ENCODE data around the gene MCF2L2.

MCF2L2 gene

GRCh38 chr3:183329543-183329942 is 98.9 kb downstream of the MCF2L2 start:
- no peak for DNase-seq (ENCODE audit: low read depth in 4 of 4, low spot score in 1 of 4)

DNA sequence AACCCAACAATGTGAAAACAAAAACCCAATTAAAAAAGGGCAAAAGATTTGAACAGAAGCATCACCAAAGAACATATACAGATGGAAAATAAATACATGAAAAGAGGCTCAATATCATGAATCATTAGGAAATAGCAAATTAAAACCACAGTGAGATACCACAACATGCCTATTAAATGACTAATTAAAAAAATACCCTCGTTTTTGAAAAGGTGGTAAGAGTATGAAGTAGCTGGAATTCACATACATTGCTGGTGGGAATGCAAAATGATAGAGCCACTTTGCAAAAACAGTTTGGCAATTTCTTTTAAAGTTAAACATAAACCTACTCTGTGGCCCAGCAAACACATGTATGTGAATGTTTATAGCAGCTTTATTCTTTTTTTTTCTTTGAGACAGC is 99.6 kb downstream of the MCF2L2 start:
- no peak for DNase-seq (ENCODE audit: low read depth in 4 of 4, low spot score in 1 of 4)

DNA sequence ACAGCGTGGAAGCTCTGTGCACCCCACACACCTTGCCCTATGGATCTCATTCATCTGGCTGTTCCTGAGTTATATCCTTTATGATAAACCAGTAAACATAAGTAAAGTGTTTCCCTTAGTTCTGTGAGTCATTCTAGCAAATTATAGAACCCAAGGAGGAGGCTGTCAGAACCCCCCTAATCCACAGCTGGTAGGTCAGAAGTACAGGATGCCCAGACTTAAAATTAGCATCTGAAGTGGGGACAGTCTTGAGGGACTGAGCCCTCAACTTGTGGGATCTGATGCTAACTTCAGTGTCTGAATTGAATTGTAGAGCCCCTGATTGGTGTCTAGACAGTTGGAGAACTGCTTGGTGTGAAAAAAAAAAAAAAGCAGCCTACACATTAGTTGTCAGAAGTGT is 100.3 kb downstream of the MCF2L2 start:
- DNase-seq (ENCODE audit: low read depth in 4 of 4, low spot score in 1 of 4): no peak

DNA sequence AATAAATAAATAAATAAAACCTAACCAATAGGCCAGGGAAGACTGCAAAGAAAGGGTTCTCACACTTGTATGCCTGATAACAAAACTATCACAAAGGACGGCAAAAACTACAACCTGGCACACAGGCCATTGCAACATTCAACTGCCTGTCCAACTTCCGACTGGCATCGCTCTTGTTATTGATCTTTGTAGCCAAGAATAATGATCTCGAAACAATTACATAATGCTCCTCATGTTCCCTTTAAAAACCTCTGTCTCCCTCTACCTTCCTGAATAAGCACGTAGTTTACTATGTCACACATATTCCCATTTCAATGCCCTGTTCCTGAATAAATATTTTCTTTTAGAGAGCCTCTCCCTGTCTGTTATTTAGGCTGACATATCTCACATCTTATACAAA is 101.1 kb downstream of the MCF2L2 start:
- no peak for DNase-seq (ENCODE audit: low read depth in 4 of 4, low spot score in 1 of 4)

GRCh38 chr3:183324083-183324482 is 104.3 kb downstream of the MCF2L2 start:
- DNase-seq (ENCODE audit: low read depth in 4 of 4, low spot score in 1 of 4): no peak

- no peak for DNase-seq (ENCODE audit: low read depth in 4 of 4, low spot score in 1 of 4)
These were observed 109.0 kb downstream of the MCF2L2 start for GRCh38 chr3:183319371-183319770.

DNA sequence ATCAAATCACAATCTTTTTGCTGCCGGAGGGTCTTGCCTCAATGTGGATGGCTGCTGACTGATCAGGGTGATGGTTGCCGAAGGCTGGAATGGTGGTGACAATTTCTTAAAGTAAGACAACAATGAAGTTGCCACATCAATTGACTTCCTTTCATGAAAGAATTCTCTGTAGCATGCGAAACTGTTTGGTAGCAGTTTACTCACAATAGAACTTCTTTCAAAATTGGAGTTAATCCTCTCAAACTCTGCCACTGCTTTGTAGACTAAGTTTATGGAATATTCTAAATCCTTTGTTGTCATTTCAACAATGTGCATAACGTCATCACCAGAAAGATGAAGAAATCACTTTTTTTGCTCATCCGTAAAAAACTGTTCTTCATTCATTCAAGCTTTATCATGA is 109.5 kb downstream of the MCF2L2 start:
- DNase-seq (ENCODE audit: low read depth in 4 of 4, low spot score in 1 of 4): no peak

DNA sequence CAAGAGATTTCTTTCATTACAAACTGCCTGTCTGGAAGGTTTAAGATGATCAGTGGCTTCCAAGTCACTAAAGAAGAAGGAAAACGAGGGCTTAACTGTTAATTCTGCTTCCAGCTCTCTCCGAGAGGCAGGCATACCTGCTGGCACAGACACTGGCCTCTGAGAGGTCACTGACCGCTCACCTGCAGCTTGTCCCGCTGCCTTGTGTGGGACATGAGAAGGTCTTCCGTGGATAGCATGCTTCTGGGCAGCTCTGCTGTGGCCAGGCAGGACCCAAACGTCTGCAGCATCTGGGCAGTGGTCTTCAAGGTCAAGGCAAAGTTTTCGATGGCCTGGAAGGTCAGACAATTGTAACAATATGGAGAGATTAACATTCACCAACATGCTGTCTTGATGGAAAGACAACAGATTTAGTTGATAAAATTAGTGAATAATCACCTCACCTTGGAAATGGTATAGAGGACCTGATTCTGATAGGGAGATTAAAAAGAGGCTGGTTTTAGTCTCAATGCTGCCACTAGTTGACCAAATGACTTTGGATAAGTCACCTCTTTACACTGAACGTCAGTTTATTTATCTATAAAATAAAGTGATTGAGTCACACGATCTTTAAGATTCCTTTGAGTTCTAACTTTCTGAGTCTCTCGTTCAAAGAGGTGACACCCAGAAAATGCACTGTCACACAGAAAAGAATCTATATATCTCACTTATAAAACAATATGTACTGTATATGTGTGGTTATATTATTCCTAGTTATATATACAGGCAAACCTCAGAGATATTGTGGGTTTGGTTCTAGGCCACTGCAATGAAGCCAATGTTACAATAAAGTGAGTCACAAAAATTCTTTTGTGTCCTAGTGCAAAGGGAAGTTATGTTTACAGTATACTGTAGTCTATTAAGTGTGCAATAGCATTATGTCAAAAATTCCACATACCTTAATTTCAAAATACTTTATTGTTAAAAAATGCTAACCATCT is 110.2 kb downstream of the MCF2L2 start:
- no peak for DNase-seq (ENCODE audit: low read depth in 4 of 4, low spot score in 1 of 4)

- DNase-seq (ENCODE audit: low read depth in 4 of 4, low spot score in 1 of 4): no peak
These were observed 111.1 kb downstream of the MCF2L2 start for GRCh38 chr3:183317271-183317670.

- no peak for DNase-seq (ENCODE audit: low read depth in 4 of 4, low spot score in 1 of 4)
These were observed 112.7 kb downstream of the MCF2L2 start for GRCh38 chr3:183315739-183316138.

GRCh38 chr3:183313764-183314163 is 114.7 kb downstream of the MCF2L2 start:
- DNase-seq (ENCODE audit: low read depth in 4 of 4, low spot score in 1 of 4): no peak

GRCh38 chr3:183313351-183313750 is 115.1 kb downstream of the MCF2L2 start:
- no peak for DNase-seq (ENCODE audit: low read depth in 4 of 4, low spot score in 1 of 4)

DNA sequence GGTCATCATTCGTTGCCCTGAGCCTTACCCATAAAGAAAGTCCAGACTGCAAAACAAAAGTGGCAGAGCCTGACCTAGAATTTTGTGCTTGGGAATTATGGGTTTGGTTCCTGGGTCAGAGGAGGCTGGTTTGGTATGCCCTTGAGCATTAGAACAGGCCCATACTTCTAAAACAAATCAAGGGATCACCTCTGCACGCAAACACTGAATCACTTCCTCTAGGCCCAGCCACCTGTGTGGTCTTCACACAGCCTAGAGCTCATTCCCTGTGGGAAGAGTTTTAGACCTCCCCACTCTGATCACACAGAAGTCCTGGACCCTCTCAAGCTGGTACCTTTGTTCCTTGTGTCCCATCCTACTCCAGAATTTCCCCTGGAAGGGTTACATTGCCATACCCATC is 116.0 kb downstream of the MCF2L2 start:
- no peak for DNase-seq (ENCODE audit: low read depth in 4 of 4, low spot score in 1 of 4)

- DNase-seq (ENCODE audit: low read depth in 4 of 4, low spot score in 1 of 4): no peak
These were observed 117.5 kb downstream of the MCF2L2 start for GRCh38 chr3:183310936-183311335.

- no peak for DNase-seq (ENCODE audit: low read depth in 4 of 4, low spot score in 1 of 4)
These were observed 119.1 kb downstream of the MCF2L2 start for GRCh38 chr3:183309276-183309675.

GRCh38 chr3:183308751-183309150 is 119.7 kb downstream of the MCF2L2 start:
- no peak for DNase-seq (ENCODE audit: low read depth in 4 of 4, low spot score in 1 of 4)

GRCh38 chr3:183307749-183308148 is 120.7 kb downstream of the MCF2L2 start:
- no peak for DNase-seq (ENCODE audit: low read depth in 4 of 4, low spot score in 1 of 4)

- peak in 1 of 4 experiments; percentile 16 for DNase-seq (ENCODE audit: low read depth in 4 of 4, low spot score in 1 of 4)
These were observed 121.4 kb downstream of the MCF2L2 start for GRCh38 chr3:183306798-183307671.

DNA sequence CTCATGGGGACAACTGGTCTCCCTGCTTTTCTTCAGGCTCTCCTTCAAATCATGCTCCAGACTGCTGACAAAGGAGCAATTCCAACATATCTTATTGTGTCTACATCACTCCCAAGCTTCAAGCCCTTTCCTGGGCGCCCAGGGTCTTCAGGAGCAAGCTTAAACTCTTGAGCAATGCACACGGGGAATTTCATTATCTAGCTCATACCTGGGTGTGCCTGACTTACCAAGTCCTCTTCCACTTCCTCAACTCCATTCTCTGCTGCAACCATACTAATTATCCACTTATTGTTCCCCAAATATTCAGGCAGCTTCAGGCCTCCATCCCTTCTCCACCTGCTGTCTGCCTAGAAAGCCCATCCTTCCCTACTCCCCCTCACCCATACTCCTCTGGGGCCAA is 124.7 kb downstream of the MCF2L2 start:
- DNase-seq (ENCODE audit: low read depth in 4 of 4, low spot score in 1 of 4): no peak

- DNase-seq (ENCODE audit: low read depth in 4 of 4, low spot score in 1 of 4): no peak
These were observed 126.4 kb downstream of the MCF2L2 start for GRCh38 chr3:183301937-183302580.

DNA sequence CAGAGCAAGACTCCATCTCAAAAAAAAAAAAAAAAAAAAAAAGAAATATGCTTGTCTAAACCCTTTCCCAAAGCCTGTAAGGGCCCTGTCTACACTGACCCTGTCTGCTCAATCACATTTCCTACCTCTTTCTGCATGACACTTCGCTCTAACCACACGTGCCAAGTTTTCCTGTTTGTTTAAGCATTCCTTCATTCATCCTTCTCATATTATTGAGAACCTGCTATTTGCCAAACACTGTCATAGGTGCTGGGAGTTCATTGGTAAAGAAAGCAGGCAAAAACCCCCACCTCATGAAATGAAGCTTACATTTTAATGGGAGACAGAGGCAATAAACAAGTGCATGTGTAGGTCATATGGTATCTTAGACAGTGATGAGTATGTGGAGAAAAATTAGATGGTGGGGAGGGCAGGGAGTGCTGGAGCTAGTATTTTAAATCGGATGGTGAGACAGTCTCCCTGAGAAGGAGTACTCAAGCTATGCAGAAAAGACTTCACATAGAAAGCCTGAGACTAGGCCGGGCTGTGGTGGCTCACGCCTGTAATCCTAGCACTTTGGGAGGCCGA is 127.3 kb downstream of the MCF2L2 start:
- no peak for DNase-seq (ENCODE audit: low read depth in 4 of 4, low spot score in 1 of 4)
